Breast epithelium (tissue), 3 donors: ENCODE data around the gene MEST.

Experiments
- CTCF ChIP-seq, 3 donors: fragments of 450-650 bp; IDR thresholded peaks; one replicate each; pipeline ENCODE4 v1.5.1; 2016 to 2017; ENCODE audit warnings: antibody characterized with exemption in 3 of 3, mild to moderate bottlenecking in 3 of 3, moderate library complexity in 3 of 3
- POLR2A ChIP-seq: fragments of 450-650 bp; IDR thresholded peaks from one replicate; pipeline ENCODE4 v1.6.1; 2016; ENCODE audit warnings: antibody characterized with exemption, mild to moderate bottlenecking, moderate library complexity
- POLR2AphosphoS5 ChIP-seq, 3 donors: sonication (generic); formaldehyde crosslinking; IDR thresholded peaks; one replicate each; pipeline ENCODE4 v1.6.1; 2017; ENCODE audit warnings: antibody characterized with exemption in 3 of 3

- no peak for TF ChIP-seq POLR2AphosphoS5 (IDR thresholded peaks at IDR 0.05)
- no peak for TF ChIP-seq CTCF (IDR thresholded peaks at IDR 0.05)
- no peak for TF ChIP-seq POLR2A
These were observed 814 bp downstream of the MEST start for GRCh38 chr7:130492523-130493274.
